CD4-positive, CD25-positive, alpha-beta regulatory T cell (primary cell): ENCODE measurements around the gene WDR76. TPM values are rescaled to one million over a fixed set of nuclear protein-coding genes. Genes with fewer than 3 reads are reported as not detected.

ENCODE experiments used
- ATAC-seq, 2 donors: fragments of 150-1000 bp; cut with Tn5 transposase; one replicate each; pipeline ENCODE4 v1.10.0; 2021; ENCODE audit warnings: low read depth in 2 of 2, moderate number of reproducible peaks in 2 of 2, moderate library complexity in 1 of 2
- DNase-seq, 3 donors: peaks; one replicate each; pipeline versions ENCODE4 v3.0.0 to v3.0.0-alpha.2; 2012 to 2022; ENCODE audit warnings: mixed read lengths in 1 of 3
- H3K27ac ChIP-seq: one replicate; pipeline ENCODE4 v1.7.0; 2013; ENCODE audit warnings: mild to moderate bottlenecking, low read length; ENCODE audit not compliant: insufficient read depth, poor library complexity, severe bottlenecking
- H3K27me3 ChIP-seq: one replicate; pipeline ENCODE4 v1.7.0; 2013; ENCODE audit warnings: low read length; ENCODE audit not compliant: control insufficient read depth, insufficient read depth
- H3K36me3 ChIP-seq: one replicate; pipeline ENCODE4 v1.7.0; 2013; ENCODE audit warnings: mild to moderate bottlenecking, low read length, moderate library complexity; ENCODE audit not compliant: control insufficient read depth, insufficient read depth
- H3K4me1 ChIP-seq: 2 replicates; pipeline ENCODE4 v1.7.0; 2013; ENCODE audit warnings: mild to moderate bottlenecking, low read length; ENCODE audit not compliant: insufficient read depth, control insufficient read depth, poor library complexity, severe bottlenecking
- H3K4me3 ChIP-seq: one replicate; pipeline ENCODE4 v1.7.0; 2013; ENCODE audit warnings: low read depth, mild to moderate bottlenecking, low read length, moderate library complexity
- H3K9me3 ChIP-seq, 2 experiments: 1 replicate in 1 of 2; 2 replicates in 1 of 2; pipeline ENCODE4 v1.7.0; 2013; ENCODE audit warnings: low read length in 2 of 2, mild to moderate bottlenecking in 1 of 2, moderate library complexity in 1 of 2; ENCODE audit not compliant: control insufficient read depth in 2 of 2
- H3K27ac Mint-ChIP-seq, 3 donors: one replicate each; pipeline ENCODE4 v1.8.0; 2020 to 2022; ENCODE audit warnings: mild to moderate bottlenecking in 3 of 3, mixed read lengths in 3 of 3, moderate library complexity in 2 of 3
- H3K27me3 Mint-ChIP-seq: one replicate; pipeline ENCODE4 v1.8.0; 2022; ENCODE audit warnings: mild to moderate bottlenecking, mixed read lengths
- H3K36me3 Mint-ChIP-seq: one replicate; pipeline ENCODE4 v1.8.0; 2020; ENCODE audit warnings: mixed read lengths
- H3K4me1 Mint-ChIP-seq, 4 donors: one replicate each; pipeline ENCODE4 v1.8.0; 2020 to 2022; ENCODE audit warnings: mixed read lengths in 4 of 4, mild to moderate bottlenecking in 1 of 4
- H3K4me3 Mint-ChIP-seq, 4 donors: one replicate each; pipeline ENCODE4 v1.8.0; 2020 to 2022; ENCODE audit warnings: mild to moderate bottlenecking in 4 of 4, mixed read lengths in 4 of 4, moderate library complexity in 3 of 4
- H3K9me3 Mint-ChIP-seq, 7 donors: one replicate each; pipeline ENCODE4 v1.8.0; 2020 to 2022; ENCODE audit warnings: mixed read lengths in 7 of 7, mild to moderate bottlenecking in 3 of 7, moderate library complexity in 2 of 7
- polyA plus RNA-seq, 4 donors: library from polyadenylated mRNA; unstranded; fragments of 300-500 nt; fragmentation: Illumina TruSeq; gene quantifications; one replicate each; pipeline ENCODE4 v1.2.3, GENCODE V29; 2021
- total RNA-seq: library from RNA; stranded (reverse); gene quantifications from one replicate; pipeline ENCODE4 v1.2.3, GENCODE V29; 2022

Gene WDR76
- total and polyA plus RNA-seq, 5 donors from 2014 or later: 12.1 to 14.1 (median 12.4) TPM

DNA sequence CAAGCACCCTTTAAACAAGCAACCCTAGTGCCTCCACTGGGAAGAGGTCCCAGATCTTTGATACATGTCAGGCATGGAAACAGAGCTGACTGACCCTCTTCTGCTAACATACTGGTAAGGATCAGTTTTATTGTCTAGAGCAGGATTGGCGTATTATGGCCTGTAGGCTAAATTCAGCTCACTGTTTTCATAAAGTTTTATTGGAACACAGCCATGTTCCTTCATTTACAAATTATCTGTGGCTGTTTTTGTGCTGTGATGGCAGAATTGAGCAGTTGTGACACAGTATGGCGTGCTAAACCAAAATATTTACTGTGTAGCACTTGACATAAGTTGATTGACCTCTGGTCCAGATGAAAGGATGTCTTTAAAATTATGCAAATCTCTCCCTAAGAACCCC, 45.0 kb downstream of the WDR76 start:
- H3K4me3 ChIP-seq: no peak overlapping the region
- H3K36me3 ChIP-seq: peaks cover 4% of the 10 kb centered on the region
- Mint-ChIP-seq H3K9me3 (no peaks in the 10 kb centered on the region), H3K27ac (no peak overlapping the region), H3K27me3 (no peaks in the 10 kb centered on the region), H3K4me3 (no peak overlapping the region), H3K36me3 (peaks cover 19% of the 10 kb centered on the region), H3K4me1 (no peaks in the 10 kb centered on the region)
- H3K27me3 ChIP-seq: no peaks in the 10 kb centered on the region
- no peaks in the 10 kb centered on the region for H3K9me3 ChIP-seq
- H3K4me1 ChIP-seq: no peaks in the 10 kb centered on the region
- DNase-seq (no peak), ATAC-seq (no peak)
- H3K27ac ChIP-seq: no peak overlapping the region

DNA sequence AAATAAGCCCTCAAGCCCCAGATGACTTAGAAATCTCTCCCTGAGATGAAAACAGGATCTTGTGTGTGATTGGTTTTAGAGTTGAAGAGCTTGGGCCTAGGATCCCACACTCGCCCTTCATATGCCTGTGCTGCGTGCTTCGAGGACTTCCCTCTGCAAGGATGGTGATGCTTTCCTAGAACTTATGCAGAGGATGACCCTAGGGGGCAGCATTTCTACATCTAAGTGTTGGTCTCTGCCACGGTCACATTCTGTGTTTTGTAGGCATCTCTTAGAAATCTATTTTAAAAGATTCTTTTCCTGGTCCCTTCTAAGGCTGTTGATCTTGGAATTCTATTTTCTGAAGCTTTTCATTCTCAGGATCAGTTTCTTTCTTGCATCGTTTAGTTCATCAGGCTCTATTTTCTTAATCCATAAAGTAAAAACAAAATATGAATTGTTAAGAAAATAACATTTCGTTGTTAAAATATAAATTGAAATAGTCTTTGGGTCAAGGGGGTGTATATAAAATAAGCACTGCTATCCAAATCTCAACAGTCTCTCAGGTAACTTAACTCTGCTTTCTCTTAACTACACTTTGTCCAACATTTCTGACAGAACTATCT, 45.7 kb downstream of the WDR76 start:
- H3K36me3 Mint-ChIP-seq: peaks cover 18% of the 10 kb centered on the region
- H3K4me1 Mint-ChIP-seq: no peaks in the 10 kb centered on the region
- no peaks in the 10 kb centered on the region for H3K27me3 ChIP-seq
- DNase-seq (peak in 2 of 3 donors; percentile 6 to 53), ATAC-seq (no peak)
- no peak overlapping the region for H3K4me3 ChIP-seq
- H3K4me1 ChIP-seq: no peaks in the 10 kb centered on the region
- H3K9me3 ChIP-seq: no peaks in the 10 kb centered on the region
- peak overlapping the region in 2 of 3 donors; percentile 10 to 49 for H3K27ac Mint-ChIP-seq
- no peak overlapping the region for H3K4me3 Mint-ChIP-seq
- H3K36me3 ChIP-seq: no peaks in the 10 kb centered on the region
- no peaks in the 10 kb centered on the region for H3K9me3 Mint-ChIP-seq
- no peaks in the 10 kb centered on the region for H3K27me3 Mint-ChIP-seq
- H3K27ac ChIP-seq: no peak overlapping the region

DNA sequence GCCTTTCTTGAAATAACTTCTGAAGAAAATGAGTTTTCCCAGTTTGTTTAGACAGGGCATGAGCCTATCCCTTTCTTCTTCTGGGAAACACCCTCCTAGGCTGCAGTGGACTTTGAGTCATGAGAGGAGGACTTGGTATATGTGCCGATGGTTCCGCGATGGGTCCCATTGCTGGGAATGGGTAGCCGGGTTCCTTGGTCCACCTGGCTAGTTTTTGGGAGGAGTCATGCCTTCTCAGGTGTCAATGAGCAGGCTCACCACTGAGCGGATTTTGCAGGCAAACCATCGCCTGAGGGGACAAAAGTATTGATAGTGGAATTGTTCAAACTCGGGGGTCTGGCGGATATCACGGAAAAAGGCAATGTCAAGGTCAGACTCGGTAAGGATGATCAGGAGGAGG, 46.8 kb downstream of the WDR76 start:
- H3K36me3 ChIP-seq: no peaks in the 10 kb centered on the region
- H3K27ac Mint-ChIP-seq: no peak overlapping the region
- no peak overlapping the region for H3K4me3 Mint-ChIP-seq
- H3K4me1 ChIP-seq: no peaks in the 10 kb centered on the region
- no peaks in the 10 kb centered on the region for H3K27me3 Mint-ChIP-seq
- H3K4me1 Mint-ChIP-seq: no peaks in the 10 kb centered on the region
- no peaks in the 10 kb centered on the region for H3K9me3 Mint-ChIP-seq
- no peaks in the 10 kb centered on the region for H3K9me3 ChIP-seq
- H3K27ac ChIP-seq: no peak overlapping the region
- no peak for DNase-seq
- H3K27me3 ChIP-seq: no peaks in the 10 kb centered on the region
- H3K36me3 Mint-ChIP-seq: peaks cover 20% of the 10 kb centered on the region
- no peak overlapping the region for H3K4me3 ChIP-seq
- ATAC-seq: no peak

DNA sequence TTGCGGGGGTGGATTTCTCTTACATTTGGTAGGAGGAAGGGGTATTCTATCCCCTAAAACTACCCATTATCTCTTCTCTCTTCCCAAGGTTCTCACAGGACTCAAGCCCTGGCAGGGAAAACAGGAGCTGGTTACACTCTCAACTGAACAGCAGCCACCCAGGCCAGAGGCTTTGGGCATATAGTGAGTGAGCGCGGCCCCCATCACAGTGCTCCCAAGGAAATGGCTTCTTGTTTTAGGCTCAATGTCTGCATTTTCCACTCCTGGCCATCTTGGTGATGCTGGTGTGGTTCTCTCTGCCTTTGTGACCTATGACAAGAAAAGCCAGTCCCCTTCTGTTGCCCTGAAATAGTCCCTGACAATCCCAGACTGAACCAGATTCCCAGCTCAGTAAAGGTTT, 50.1 kb downstream of the WDR76 start:
- Histone ChIP-seq H3K27me3 (no peaks in the 10 kb centered on the region), H3K4me3 (no peak overlapping the region), H3K9me3 (no peaks in the 10 kb centered on the region), H3K27ac (no peak overlapping the region), H3K4me1 (no peaks in the 10 kb centered on the region), H3K36me3 (no peaks in the 10 kb centered on the region)
- Mint-ChIP-seq H3K9me3 (no peaks in the 10 kb centered on the region), H3K36me3 (peaks cover 13% of the 10 kb centered on the region), H3K4me3 (no peak overlapping the region), H3K27ac (no peak overlapping the region), H3K27me3 (no peaks in the 10 kb centered on the region), H3K4me1 (no peaks in the 10 kb centered on the region)
- no peak for DNase-seq
- no peak for ATAC-seq

DNA sequence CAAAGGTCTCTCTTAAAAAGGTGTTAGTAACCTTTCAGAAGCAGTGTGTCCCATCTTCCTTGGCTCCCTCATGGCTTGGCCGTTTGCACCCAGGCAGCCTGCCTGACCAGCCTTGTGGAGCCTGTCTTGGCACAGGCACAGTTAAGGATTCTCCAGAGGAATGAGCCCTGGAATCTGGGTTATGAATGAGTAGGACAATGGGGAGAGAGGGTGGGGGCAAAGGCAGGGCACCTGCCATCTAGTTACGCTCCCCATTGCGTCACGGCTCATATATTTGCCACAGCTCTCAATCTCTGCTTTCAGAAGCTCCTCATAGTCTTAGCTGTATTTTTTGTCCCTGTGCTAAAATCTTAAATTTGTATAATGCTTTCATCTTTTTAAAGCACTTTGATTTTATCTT, 50.6 kb downstream of the WDR76 start:
- H3K4me3 ChIP-seq: no peak overlapping the region
- no peaks in the 10 kb centered on the region for H3K4me1 ChIP-seq
- Mint-ChIP-seq H3K4me1 (no peaks in the 10 kb centered on the region), H3K27ac (no peak overlapping the region), H3K36me3 (peaks cover 9% of the 10 kb centered on the region), H3K4me3 (no peak overlapping the region), H3K27me3 (no peaks in the 10 kb centered on the region), H3K9me3 (no peaks in the 10 kb centered on the region)
- ATAC-seq (no peak), DNase-seq (no peak)
- no peaks in the 10 kb centered on the region for H3K27me3 ChIP-seq
- H3K9me3 ChIP-seq: no peaks in the 10 kb centered on the region
- H3K36me3 ChIP-seq: no peaks in the 10 kb centered on the region
- no peak overlapping the region for H3K27ac ChIP-seq

DNA sequence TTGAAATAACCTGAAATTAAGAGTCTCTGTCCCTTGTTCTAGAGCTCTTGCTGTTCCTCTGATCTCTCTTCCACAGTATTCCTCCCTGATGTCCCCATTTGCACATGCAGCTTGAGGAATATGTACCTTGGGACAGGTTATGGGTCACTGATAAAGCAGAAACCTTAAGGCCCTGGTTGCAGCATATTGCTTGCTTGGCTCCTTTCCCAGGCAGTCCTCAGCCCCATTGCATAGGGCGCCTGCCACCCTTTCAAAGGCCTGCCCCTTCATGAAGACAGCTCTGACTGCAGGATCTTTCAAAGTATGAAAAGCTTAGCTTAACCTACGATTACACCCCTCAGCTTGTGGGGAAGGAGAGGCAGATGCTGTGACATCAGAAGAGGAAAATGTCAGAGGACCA, 51.6 kb downstream of the WDR76 start:
- peaks cover 8% of the 10 kb centered on the region for H3K36me3 Mint-ChIP-seq
- no peak for ATAC-seq
- no peaks in the 10 kb centered on the region for H3K36me3 ChIP-seq
- H3K27ac Mint-ChIP-seq: no peak overlapping the region
- no peaks in the 10 kb centered on the region for H3K27me3 ChIP-seq
- H3K27ac ChIP-seq: no peak overlapping the region
- no peak overlapping the region for H3K4me3 Mint-ChIP-seq
- H3K4me1 ChIP-seq: no peaks in the 10 kb centered on the region
- no peaks in the 10 kb centered on the region for H3K9me3 ChIP-seq
- H3K4me1 Mint-ChIP-seq: no peaks in the 10 kb centered on the region
- no peak overlapping the region for H3K4me3 ChIP-seq
- no peaks in the 10 kb centered on the region for H3K9me3 Mint-ChIP-seq
- H3K27me3 Mint-ChIP-seq: no peaks in the 10 kb centered on the region
- DNase-seq: no peak

DNA sequence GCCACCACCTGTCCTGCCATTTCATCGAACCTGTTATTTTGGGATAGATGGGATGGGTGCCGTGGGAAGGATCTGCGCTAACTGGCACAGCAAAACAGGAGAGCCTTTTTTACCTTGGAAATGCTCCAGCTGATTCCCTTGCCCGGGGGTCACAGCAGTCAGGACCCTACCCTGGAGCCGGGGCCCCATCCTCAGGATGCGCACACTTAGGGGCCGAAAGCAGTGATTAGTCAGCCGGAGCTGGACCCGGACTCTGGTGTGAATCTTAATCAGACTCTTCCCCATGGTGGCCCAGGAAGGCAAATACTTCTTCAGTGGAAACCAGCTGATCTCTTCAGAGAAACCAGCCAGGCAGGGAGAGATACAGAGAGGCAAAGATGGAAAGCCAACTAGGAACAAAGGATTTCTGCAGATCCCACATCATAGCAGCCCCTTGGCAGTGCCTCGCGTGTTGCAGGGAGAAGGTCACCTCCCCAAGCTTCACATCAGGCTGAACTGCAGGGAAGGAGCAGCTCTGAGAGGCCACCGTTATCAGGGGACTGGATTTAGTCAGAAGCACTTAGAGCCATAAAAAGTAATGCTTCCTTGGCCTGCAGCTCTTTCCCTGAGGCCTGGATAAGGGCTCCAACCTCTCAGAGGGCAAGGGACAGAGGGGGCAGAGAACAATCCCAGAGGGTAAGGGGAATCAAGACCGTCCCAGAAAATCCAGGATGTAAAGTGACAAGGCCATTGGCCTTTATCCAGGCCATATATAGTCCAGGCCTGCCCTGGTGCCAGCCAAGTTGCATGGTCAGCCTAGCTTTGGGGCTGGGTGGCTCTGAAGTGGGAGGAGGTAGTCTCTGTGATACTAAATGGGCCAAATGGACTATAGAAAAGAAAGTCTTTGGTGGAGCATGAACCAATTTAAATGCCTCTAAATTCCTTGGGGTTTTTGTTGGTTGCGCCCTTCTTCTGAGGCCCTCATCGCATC, 52.9 kb downstream of the WDR76 start:
- ATAC-seq (no peak), DNase-seq (no peak)
- H3K27me3 ChIP-seq: no peaks in the 10 kb centered on the region
- no peaks in the 10 kb centered on the region for H3K9me3 ChIP-seq
- H3K4me1 ChIP-seq: no peaks in the 10 kb centered on the region
- H3K27ac ChIP-seq: no peak overlapping the region
- no peaks in the 10 kb centered on the region for H3K9me3 Mint-ChIP-seq
- no peak overlapping the region for H3K4me3 ChIP-seq
- H3K27ac Mint-ChIP-seq: no peak overlapping the region
- H3K36me3 ChIP-seq: no peaks in the 10 kb centered on the region
- H3K27me3 Mint-ChIP-seq: no peaks in the 10 kb centered on the region
- peaks cover 6% of the 10 kb centered on the region for H3K36me3 Mint-ChIP-seq
- H3K4me1 Mint-ChIP-seq: no peaks in the 10 kb centered on the region
- H3K4me3 Mint-ChIP-seq: no peak overlapping the region
